ENCODE results near the gene PCDHGA8.

Gene PCDHGA8

GRCh38 chr5:141434006-141434405 lies 41.6 kb downstream of the PCDHGA8 start:
- DNase-seq, result no peak

GRCh38 chr5:141437221-141437620 lies 44.8 kb downstream of the PCDHGA8 start:
- no peak for DNase-seq

DNA sequence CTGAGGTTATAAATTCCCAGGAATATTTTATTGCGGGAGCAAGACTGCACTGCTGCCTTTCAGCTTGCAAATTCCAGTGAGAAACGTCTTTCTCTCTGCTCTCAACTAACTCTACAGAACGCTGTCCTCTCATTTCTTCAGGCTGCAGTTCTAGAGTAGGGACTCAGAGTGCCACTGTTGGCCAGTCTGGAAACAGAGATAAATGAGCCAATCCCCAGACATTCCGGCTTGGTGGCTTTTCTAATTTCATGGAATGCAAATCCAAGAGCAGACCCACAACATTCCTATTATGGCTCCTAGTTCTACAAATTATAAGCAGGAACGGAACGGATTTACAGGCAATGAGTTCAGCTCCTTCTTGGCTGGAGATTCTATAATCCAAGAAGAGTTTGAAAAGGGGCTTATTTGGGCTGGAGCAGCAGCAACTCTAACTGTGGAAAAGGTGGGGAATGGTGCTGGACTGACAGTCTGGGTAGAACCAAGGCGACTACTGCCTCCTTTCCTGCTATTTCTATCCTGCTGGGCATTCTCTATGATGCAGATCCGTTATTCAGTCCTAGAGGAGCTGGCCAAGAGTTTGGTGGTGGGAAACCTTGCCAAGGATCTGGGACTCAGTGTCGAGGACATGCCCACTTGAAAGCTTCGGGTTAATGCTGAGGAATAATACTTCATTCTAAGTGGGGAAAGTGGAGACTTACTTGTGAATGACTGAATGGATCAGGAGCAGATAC lies 47.1 kb downstream of the PCDHGA8 start:
- no peak for DNase-seq

DNA sequence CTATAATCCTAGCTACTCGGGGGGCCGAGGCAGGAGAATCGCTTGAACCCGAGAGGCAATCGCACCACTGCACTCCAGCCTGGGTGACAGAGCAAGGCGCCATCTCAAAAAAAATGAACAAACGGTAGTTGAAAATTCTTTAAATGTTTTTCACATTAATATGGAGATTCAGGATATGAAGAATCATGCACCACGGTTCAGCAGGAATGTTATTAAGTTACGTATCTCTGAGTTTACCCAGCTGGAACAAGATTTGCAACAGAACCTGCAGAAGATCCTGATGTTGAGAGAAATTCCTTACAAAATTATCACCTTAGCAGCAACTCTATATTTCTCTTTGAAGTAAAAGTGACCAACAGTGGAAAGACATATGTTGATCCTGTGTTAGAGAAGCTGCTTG lies 47.9 kb downstream of the PCDHGA8 start:
- no peak for DNase-seq

DNA sequence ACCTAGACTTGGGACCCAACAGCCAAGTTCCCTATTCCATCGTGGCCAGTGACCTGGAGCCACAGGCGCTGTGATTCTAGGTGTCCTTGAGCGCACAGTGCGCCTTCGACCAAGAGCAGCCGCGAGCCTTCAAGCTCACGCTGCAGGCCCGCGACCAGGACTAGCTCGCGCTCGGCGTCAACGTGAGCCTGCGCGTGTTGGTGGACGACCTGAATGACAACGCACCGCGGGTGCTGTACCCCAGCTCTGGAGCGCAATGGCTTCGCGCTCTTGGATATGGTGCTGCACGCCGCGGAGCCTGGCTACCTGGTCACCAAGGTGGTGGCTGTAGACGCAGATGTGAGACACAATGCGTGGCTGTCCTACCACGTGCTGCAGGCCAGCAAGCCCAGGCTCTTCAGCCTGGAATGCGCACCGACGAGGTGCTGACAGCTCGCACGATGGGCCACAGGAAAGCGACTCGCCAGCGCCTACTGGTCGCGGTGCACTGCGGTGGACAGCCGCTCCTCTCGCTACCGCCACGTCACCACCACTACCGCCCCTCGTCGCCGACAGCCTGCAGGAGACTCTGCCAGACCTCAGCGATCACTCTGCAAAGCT lies 49.2 kb downstream of the PCDHGA8 start:
- no peak for DNase-seq

Data from NCI-H146 (cell line).